CD1c-positive myeloid dendritic cell (primary cell): ENCODE results near the gene IFIT1B.
A peak's percentile ranks its signal among the peaks of the same experiment; 100 is the strongest.

ENCODE experiments used
- DNase-seq: peaks from one replicate; pipeline ENCODE4 v3.0.0-alpha.2; 2016; ENCODE audit errors: extremely low spot score

IFIT1B gene

DNA sequence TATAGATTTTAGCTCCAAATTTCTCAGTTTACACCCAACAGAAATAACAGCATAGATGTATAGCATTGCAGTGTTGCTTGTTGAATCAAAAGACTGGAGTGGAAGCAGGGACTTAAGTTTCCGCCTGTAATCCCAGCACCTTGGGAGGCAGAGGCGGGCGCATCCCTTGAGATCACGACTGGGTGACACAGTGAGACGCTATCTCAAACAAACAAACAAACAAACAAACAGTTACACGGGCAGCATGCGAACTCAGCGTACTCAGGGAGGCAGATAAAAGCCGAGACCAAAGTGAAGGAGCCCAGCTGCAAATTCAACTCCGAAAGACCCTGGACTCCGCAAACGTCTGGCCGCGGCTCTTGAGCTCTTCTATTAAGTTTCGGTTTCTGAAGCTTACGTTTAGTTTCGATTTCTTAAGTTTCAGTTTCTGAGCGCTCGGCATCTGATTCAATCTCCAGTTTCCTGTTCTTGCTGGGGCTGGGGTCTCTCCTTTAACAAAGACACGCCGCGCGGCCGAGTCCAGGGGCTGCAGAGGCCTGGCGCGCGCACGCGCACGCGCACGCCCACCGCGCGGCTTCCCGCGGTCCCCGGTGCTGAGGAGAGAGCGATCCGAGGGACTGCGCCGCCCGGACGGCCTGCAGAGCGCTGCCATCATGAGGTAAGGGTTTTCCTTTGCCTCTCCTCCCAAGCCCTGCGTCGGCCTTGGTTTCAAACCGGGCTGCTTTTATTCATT is 36.5 kb downstream of the IFIT1B start, which contains the start of gene IFIT5:
TSS of gene IFIT5 (plus strand) at position 423 of the 733 bp plus-strand sequence. CDS start at position 654, 231 bp downstream.
- peak; percentile 78 for DNase-seq

- peak; percentile 46 for DNase-seq
These were observed 37.3 kb downstream of the IFIT1B start for GRCh38 chr10:89414879-89415821.

DNA sequence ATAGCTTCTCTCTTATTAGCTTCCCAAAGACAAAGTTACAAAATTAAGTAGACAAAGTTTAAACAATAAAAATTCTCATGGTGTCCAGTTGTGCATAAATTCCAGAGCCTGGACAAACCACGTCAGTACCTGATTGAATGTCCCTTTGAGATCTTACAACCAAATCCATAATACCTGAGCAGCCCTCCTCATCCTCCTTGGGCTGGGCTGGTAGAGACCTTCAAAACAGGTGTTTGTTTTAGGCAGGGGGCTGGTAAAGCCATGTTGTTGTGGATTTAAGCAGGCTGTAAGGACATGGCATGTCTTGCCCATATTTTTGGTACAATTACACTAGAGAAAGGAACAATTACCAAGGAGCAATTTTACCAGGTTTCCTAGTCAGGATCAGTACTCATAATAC is 38.6 kb downstream of the IFIT1B start:
- no peak for DNase-seq

DNA sequence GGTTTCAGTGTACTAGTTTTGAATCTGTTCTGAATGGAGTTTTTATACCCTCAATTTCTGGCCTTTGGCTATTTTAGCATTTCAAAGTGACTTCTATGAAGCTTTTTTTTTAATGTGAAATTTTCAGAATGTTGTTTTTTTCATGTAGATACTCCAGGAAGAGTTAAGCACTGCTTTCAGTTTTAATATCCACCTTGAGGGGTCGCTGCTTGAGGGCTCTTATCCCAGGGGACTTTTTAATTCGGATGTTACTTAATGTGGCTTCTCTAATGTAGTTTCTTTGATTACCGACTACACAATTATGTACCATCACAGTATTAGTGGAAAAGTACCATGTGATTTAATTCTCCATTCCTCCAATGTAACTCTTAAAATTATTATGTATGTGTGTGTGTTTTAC is 41.7 kb downstream of the IFIT1B start:
- no peak for DNase-seq

- no peak for DNase-seq
These were observed 43.2 kb downstream of the IFIT1B start for GRCh38 chr10:89421018-89421476.

- DNase-seq: no peak
These were observed 47.1 kb downstream of the IFIT1B start for GRCh38 chr10:89425000-89425399.

DNA sequence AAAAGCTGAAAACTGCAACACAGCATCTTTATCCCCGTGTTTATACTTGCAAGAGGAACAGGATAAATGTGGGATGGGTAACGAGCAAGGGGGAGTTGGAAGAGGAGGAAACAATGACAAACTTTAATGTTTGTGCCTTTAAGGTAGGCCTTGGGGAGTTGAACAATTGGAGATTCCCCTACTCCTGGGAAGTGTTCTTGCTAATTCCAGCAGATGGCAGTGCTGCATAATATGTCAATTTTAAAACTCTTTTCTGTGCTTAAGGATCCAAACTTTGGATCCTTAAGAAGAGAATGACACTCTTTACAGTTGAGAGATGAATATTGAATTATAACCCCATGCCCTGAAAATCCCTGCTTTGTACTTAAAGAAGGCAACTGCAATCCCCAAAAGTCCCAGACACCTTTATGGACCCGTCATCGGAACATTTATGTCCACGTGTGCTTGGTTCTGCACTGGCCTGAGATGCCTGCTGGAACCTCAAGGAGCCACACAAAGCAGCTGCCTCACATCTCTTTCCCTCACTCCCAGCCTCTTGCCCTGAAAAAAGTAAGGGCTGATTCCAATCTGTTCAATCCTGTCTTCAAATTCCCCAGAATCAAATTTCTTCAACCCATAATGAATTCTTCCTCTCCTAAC is 48.5 kb downstream of the IFIT1B start:
- DNase-seq: peak; percentile 51

DNA sequence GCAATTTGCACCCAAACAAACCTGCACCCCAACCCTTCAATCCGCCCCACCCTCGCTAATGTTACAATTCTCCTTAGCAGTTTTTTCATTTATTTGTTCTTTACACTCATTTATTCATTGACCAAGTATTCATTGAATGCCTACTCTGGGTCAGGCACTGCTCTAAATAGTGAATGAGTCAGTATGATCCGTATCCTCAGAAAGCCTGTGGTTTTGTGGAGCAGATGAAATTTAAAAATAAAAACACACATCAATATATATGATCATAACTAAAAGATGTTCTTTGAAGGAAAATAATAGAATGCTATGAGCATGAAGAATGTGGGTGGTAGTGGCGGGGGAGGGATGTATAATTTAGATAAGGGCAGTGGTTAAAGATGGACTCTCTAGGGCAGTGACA is 49.8 kb downstream of the IFIT1B start:
- no peak for DNase-seq

DNA sequence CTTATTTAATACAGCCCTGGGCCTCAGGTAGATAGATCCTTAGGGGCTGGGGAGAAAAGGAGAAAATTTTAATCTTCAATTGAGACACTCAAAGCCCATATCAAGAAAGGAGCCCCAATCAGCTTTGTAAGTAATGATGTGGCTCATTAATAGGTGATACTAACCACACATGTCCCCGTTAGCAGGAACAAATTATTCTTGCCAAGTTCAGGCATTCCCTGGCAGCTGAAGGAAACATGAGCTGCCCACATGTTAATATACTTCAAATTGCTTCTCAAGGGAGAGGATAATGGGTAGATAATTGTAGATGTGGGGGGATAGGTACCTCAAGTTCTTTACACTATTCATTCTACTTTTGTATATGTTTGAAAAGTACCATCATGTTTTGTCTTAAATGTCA is 51.0 kb downstream of the IFIT1B start:
- DNase-seq: no peak

- no peak for DNase-seq
These were observed 54.1 kb downstream of the IFIT1B start for GRCh38 chr10:89431977-89432376.
